ENCODE results near the gene CCDC102A. TPM values are rescaled to one million over a fixed set of nuclear protein-coding genes. Genes with fewer than 3 reads are reported as not detected.

CCDC102A gene
- total RNA-seq, 1 experiment from 2014 or later = 4.5 TPM

- TF ChIP-seq JUND (IDR thresholded peaks at IDR 0.05) (no peak), EGR1 (IDR thresholded peaks at IDR 0.05; ENCODE audit: low read depth) (no peak), CBX3 (IDR thresholded peaks at IDR 0.05; ENCODE audit: low read depth) (no peak), ZBTB33 (IDR thresholded peaks at IDR 0.05; ENCODE audit: extremely low read depth, insufficient replicate concordance, low read length) (no peak), CEBPB (IDR thresholded peaks at IDR 0.05; ENCODE audit: low read depth) (no peak), ZFX (IDR thresholded peaks at IDR 0.05) (no peak), SIN3A (IDR thresholded peaks at IDR 0.05; ENCODE audit: low read depth) (no peak), MAX (IDR thresholded peaks at IDR 0.05) (no peak), SP1 (IDR thresholded peaks at IDR 0.05; ENCODE audit: low read depth) (no peak), SRF (IDR thresholded peaks at IDR 0.05; ENCODE audit: low read depth) (no peak)
Measured at GRCh38 chr16:57566436-57566835, 30.1 kb upstream of the CCDC102A start (continued).

- TF ChIP-seq ATF3 (IDR thresholded peaks at IDR 0.05) = no peak
- TF ChIP-seq JUND (IDR thresholded peaks at IDR 0.05) = no peak
- TF ChIP-seq CEBPB (IDR thresholded peaks at IDR 0.05; ENCODE audit: low read depth) = no peak
- no peak for TF ChIP-seq SP1 (IDR thresholded peaks at IDR 0.05; ENCODE audit: low read depth)
- TF ChIP-seq EZH2 (IDR thresholded peaks at IDR 0.05) = no peak
- no peak for TF ChIP-seq CTCF (IDR thresholded peaks at IDR 0.05 in 2 of 3, conservative IDR thresholded peaks at IDR 0.05 in 1 of 3; ENCODE audit: borderline replicate concordance in 1 of 3, insufficient read depth in 1 of 3, low read depth in 2 of 3, low read length in 2 of 3)
- TF ChIP-seq EZH2phosphoT487 (IDR thresholded peaks at IDR 0.05; ENCODE audit: borderline replicate concordance) = no peak
- no peak for TF ChIP-seq SRF (IDR thresholded peaks at IDR 0.05; ENCODE audit: low read depth)
- TF ChIP-seq SIN3A (IDR thresholded peaks at IDR 0.05; ENCODE audit: low read depth) = no peak
- no peak for TF ChIP-seq FOSL1 (IDR thresholded peaks at IDR 0.05; ENCODE audit: low read depth)
- peaks cover 4 to 25% of the 10 kb centered on the region in 2 experiments; a peak in 3 of 4 replicates for H3K4me1 ChIP-seq (ENCODE audit: control insufficient read depth in 1 of 2, insufficient read depth in 2 of 2, low read length in 2 of 2)
- H3K4me2 ChIP-seq (ENCODE audit: low read length) = no peak overlapping the region
- H3K27ac ChIP-seq (ENCODE audit: low read depth, low read length) = no peak overlapping the region
- H3K9ac ChIP-seq (ENCODE audit: low read length) = no peak overlapping the region
- POLR2A ChIA-PET = no interaction called here
- no peaks in the 10 kb centered on the region for H3K27me3 ChIP-seq (ENCODE audit: insufficient read depth, low read length)
- no peaks in the 10 kb centered on the region for H3K79me2 ChIP-seq (ENCODE audit: insufficient read depth, low read length)
- ATAC-seq = no peak; the same call in 1 of the 2 replicates
- intact Hi-C loops (cut with micrococcal nuclease) = no loop called here
- no peaks in the 10 kb centered on the region for H3K36me3 ChIP-seq (ENCODE audit: control insufficient read depth in 1 of 2, insufficient read depth in 2 of 2, low read length in 2 of 2)
- no peak overlapping the region for H3K4me3 ChIP-seq (replicated peaks in 1 of 2; ENCODE audit: low read depth in 1 of 2, low read length in 2 of 2)
- CTCF ChIA-PET = no interaction called here
- no TSS peak for BruUV-seq (replicated peaks)
- no peak for DNase-seq (ENCODE audit: low read depth, low spot score)
- no peaks in the 10 kb centered on the region for H3K9me3 ChIP-seq (ENCODE audit: control insufficient read depth in 1 of 2, insufficient read depth in 1 of 2, low read depth in 1 of 2, low read length in 2 of 2)
- RAD21 ChIA-PET (ENCODE audit: low non-redundant PET in 1 of 2, low total read pairs in 2 of 2, uncharacterized antibody in 2 of 2, unreplicated experiment in 2 of 2) = no interaction called here
- no peaks in the 10 kb centered on the region for H3K9me2 ChIP-seq (ENCODE audit: insufficient read depth)
- no peaks in the 10 kb centered on the region for H4K20me1 ChIP-seq (ENCODE audit: insufficient read depth)
- H2AFZ ChIP-seq (ENCODE audit: low read depth, low read length, poor library complexity, severe bottlenecking) = no peak overlapping the region
Measured at GRCh38 chr16:57565461-57565860, 29.1 kb upstream of the CCDC102A start.

Measured in HCT116 (cell line).